ENCODE data around the gene PPP1R17.

PPP1R17 gene

DNA sequence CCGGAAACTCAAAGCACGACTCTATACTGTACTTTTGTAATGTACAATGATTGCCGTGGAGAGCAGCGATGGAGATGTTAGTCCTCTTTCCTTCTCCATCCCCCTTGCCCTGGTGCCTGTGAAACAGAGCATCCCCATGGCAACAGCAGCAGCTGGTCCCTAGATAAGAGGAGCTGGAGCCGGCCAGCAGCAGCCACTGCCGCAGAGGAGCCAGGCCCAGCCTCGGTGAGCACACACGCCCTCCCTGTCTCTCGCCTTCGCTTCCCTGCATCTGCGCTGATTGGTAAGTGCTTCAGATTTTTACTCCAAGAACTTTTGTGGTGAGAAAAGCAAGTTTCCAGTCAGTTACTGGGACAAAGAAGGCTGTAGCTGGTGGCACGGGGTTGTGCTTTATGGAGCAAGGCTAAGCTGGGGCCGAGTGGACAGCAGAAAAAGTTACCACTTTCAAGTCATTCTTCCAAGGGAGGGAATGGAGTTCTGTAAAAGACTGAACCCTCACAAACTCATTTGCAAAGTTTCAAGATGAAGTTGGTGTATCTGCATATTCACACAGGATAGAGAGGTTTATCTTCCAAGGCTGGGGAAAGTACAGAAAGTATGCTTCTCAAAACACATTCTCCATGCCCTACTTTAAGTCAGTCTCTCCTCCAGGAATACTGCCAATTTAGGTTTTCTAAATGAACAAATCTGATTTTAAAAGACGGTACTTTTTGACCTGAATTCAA lies at the start of gene PPP1R17:
Gene PPP1R17, plus strand, starts transcription at position 192 of the 725 bp plus-strand sequence. CDS start 5,227 bp downstream, outside the sequence.
- DNase-seq, result no peak

DNA sequence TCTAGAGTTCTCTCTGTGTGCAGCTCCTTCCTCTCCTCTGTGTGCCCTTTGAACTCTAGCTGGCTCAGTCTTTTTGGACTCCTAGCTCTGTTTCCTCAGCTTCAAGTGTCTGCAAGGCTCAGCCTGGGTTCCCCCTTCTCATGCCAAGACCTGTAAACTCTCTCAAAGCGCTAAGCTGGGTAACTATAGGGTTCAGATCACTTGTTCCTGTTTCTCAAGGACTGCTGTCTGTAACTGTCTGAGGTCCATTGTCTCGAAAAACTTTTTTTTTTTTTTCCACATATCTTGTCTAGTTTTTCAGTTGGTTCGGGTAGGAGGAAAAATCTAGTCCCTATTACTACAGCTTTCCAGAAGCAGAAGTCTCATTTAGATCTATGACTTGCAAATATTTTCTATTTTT lies 46.6 kb upstream of the PPP1R17 start:
- DNase-seq, result no peak

DNA sequence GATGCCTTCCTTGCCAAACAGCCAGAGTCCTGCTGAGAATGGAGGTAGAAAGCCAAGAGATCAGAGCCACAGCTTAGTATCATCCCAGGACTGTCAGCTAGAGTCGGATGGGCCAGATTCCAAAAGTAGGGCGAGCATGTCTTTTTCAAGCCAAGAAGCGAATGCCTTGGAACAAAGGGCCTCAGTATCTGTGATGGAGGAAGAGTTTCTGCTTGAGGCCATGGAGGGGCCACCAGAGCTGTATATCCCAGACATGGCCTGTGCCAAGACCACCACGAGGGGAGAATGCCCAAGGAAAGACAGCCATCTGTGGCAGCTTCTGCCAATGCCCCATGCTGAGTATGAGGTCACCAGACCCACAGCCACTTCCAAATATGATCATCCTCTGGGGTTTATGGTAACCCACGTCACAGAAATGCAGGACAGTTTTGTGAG lies 44.3 kb upstream of the PPP1R17 start:
- DNase-seq, result no peak

DNA sequence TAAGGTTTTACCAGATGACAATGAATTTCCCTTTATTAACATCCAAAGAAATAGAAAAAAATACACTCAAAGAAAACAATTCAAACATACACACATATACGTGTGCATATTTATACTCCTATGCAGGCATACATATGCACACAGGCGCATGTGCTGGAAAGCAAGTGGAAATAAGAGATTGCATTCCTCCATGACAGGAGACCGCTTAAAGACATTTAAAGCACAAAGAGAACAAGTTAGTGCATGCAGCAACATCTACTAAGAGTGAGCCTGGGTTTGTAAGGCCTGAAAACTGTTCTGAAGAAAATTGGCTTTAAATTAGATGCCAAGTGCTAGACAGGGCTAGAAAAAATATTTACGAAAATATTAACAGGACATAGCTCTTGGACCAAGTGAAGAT lies 40.1 kb upstream of the PPP1R17 start:
- DNase-seq, result no peak

DNA sequence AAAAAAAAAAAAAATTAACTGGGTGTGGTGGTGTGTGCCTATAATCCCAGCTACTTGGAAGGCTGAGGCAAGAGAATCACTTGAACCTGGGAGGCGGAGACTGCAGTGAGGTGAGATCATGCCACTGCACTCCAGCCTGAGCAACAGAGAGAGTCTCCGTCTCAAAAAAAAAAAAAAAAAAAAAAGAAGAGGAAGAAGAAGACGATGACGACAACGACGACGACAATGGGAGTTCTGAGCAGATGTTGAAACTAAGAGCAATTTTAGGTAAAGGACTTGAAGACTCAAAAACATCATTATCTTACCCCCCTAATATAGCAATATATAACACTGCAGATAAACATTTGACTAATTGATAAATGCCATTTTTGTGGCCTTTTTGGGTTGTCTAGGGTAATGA lies 39.5 kb upstream of the PPP1R17 start:
- no peak for DNase-seq

DNA sequence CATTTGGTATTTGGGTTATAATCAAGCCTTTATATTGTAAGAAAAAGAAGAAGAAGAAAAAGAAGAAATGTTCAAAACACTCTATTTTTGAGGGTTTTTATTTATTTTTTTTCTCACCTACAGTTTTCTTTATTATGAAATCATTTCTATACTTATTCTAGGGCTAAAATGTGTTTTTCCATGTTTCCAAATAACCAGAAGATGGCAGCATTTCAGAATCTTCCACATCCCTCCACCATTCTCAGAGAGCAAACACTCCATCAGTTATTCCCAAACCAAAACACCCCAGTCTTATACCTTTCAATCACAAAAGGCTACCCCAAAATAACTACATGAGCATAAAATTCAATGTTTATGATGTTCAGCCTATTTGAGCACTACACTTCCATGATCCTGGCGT lies 38.7 kb upstream of the PPP1R17 start:
- DNase-seq, result no peak

DNA sequence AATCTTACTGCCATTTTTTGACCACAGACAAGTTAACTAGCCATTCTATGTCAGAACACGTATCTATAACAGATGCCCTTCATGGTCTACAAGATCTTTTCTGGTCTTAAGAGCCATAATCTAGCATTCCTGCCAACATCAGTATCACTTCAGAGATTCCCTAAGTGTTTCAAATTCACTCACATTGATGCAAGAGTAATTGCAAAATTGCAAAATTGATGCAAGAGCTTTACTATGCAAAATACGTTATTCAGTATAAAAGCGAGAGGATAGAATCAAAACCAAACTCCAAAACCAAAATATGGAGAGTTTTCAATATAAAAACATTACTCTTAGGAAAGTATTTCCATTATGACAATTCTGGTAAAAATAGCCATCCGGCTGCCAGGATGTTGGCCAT lies 38.1 kb upstream of the PPP1R17 start:
- no peak for DNase-seq

DNA sequence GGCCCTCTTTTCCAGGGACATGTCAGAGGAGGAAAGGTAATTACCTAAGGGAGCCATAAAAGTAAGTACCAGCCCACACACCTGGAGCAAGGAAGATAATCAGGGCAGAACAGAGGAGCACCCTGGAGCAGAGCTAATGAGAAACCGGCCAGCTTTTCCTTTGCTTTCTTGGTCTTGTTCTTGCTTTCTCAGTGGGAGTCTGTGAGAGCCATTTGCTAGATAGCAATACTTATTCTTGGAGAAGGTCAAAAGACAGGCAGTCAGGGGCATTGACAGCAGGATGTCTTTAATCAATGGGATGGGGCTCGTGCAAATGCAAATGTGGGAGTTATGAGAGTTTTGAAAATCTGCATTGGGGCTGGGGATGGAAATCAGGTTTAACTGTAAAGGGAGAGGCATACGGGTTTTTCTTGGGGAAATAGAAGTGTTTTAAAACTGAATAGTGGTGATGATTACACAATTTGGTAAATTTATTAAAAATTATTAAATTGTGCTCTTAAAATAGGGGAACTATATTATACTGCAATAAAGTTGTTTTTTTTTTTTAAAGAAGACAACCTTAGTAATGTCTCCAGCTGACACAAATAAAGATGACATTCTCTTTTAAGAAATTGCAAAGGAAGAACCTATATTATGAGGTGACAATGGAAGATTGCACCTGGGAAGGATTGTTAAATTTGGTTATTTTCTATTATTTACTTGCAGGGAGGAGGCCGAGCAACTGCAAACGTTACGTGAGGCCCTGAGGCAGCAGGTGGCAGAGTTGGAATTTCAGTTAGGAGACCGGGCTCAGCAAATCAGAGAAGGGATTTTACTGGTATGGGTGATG lies 35.6 kb upstream of the PPP1R17 start:
- DNase-seq, result no peak

DNA sequence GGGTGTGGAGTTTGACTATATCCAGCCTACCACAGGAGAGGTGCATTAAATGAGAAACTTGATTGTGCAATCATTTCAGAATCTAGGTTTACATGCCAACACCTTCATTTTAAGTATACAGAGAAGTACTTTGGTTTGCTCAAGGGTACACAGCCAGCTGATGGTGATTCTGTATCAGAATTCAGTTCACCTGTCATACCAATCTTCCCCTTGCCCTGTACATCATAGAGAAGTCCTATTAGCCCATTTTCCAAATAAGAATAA lies 35.0 kb upstream of the PPP1R17 start:
- no peak for DNase-seq

DNA sequence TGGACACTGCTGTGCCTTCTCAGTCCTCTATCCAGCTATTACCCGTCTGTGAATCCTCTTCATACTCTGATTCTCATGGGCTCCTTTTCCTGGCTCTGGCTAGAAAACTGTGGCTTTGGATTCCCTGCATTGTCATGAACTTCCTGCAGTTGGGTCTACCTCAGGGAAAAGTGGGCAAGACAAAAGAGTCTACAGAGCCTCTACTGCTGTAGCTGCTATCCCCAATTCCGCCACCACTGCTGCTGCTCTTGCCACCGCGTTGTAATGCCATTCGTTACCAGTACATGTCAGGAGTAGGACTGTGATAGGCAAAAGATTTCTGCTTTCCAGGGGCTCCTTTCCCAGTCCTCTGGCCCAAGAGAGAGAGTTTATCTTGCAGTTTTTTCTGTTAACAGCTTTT lies 23.9 kb upstream of the PPP1R17 start:
- DNase-seq, result no peak

DNA sequence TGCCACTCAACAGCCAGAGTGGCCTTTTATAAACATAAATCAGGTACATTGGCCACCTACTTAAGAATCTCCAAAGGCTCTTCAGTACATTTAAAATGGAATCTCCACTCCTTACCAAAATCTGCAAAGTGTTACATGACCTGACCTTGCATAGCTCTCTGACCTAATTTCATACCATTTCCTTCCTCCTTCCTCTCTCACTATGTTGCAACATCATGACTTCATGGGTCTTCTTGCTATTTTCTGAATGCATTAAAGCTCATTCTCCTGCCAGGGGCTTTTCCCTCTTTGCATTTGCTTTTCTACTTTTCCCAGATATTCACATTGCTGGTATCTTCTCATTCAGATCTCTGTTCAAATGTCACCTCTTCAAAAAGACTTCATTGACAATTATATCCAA lies 22.1 kb upstream of the PPP1R17 start:
- DNase-seq, result no peak

DNA sequence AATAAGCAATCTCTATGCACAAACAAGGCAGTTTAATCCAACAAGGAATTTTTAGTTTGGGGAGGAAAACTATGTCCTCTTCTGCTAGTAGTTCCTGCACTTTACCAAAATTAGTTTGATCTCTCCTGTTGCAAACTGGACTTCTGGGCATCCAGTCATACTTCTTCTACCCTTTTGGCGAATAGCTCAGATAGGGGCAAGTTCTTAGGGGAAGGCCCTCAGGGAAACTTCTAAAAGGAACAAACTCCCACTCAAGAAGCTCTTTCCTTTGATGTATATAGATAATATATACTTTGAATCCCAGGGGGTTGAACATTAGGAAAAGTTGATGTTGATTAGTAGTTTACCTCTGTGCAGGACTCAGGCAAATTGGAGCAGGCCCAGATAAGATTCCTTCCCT lies 21.5 kb upstream of the PPP1R17 start:
- no peak for DNase-seq

DNA sequence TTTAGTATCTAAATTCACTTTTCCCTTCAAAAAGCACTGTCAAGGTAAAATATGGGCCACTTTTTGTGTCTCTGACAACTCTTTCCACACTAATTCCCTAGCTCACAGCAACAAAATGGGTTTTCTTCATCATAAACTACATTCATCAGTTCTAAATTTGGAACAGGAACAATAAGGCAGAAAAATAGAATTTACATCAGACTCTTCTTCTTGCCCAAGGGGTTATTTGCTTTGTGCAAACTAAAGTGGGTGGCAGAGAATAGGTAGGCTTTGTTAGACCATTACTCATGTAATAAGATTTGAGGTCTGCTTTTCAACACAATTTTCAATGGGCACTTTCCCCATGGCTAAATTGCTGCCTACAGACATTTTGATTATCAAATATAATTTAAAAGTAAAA lies 17.6 kb upstream of the PPP1R17 start:
- DNase-seq, result no peak

DNA sequence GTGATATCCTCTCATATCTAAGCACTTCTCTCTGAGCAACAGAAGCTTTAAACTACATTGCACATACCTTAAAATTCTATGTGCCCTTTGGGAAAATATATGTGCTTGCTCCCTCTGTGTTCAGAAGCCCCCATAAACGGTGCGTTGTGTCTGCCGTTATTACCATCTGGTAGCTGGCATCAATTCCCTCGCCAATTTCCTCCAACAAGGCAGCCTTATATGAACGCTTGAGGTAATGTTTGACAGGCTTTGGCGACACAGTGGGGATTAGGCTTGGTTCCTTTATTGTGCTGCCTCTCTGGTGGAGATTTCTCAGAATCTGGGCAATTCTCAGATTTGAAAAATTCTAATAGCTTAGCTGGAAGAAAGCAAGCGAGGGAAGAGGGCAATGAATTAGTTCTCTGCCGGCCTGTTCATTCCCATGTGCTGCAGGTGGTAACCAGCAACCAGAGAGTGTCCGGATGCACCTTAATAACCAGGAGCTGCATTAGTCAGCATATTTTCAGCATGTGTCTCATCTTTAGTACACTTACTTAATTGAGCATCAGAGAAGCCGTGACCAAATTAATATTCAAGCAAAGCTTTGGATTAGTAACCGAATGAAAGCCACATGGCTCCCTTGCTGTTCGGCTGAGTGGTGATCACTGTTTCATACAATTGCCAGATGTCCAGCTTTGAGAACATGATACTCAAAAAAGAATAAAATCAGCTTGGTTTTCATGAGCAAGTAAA lies 7.3 kb upstream of the PPP1R17 start:
- DNase-seq, result no peak

DNA sequence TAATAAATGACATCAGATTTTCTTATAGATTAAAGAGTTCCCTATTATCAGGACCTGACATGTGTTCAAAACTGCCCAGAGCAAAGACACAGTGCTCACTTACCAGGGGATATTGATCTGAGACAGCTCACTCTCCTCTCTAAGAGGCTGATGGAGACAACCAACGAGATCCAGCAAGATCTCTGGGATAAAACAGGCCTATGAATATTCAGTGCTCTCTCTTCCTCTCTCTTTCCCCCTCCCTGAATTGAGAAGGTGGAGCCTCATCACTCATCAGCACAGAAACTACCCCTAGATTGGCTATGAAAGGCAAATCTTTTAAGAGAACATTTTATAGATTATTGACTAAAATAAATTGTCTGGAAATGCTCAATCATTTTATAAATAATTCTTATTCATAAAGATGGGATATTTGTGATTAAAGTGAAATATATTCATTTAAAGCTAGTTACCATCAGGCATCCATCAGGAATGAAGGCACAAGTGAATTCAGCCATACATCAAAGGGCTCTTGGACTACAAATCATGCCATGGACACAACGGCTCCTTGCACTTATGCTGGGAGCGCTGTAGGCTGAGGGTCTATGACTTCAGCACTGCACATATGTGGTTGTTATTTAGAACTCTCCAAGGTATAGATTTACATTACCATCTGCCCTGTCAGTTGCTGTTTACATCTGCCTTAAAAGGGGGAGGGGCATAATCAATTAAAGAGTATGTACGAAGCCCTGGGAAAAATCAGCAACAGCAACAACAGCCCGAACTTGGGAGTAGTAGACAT lies 3.4 kb upstream of the PPP1R17 start:
- DNase-seq, result no peak

DNA sequence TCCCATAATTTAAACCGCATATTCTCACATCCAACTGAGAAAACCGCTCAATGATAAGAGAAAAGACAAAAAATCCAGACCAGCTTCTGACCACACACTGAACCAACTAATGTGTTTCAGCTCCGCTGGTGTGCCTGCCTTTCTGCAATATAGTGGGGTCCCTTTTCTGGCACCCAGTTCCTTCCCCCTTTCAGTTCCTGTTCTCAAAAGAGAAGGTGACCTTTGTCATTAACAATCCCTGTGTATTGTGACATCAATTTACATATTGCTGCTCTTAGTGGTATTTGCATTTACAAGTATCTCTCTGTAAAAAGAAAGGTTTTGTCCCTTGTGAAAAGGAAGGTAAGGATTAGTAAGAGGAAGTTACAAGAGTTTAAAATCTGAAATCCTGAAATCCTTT lies 1.4 kb downstream of the PPP1R17 start:
- DNase-seq, result no peak

DNA sequence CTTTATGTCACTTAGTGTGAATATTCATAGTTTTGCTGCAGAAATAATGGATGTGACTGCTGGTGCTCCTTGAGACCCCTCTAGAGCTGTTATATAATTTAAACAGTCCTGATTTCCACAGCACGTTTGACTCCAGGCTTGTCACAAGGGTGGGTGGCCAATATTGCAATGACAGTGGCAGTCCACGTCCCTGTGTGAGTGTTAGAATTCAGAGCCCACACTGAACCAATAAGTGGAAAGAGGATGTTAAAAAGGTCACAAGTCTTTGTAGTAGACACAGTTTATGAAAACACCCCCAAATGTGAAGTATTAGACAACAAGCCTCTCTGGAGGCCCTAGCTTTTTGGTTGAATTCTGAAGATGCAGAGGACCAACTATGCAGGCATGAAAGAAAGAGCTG lies 2.0 kb downstream of the PPP1R17 start:
- no peak for DNase-seq

DNA sequence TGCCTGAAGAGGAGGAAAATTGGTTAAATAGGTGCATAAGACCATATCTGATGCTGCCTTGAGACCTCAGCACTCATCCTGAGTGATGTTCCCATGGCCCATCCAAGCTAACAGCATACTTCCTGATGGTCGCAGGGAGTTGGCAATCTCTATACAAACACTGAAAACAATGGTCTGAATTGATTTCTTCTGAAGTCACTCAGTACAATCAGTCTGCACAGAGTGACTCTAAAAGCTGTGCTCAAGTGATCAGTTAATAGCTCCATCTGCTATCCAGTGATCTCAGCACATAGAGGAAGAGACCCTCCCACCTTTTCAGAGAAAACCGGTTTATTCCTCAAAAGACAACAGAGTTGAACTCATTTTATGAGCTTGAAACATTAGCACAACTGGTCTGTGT lies 3.9 kb downstream of the PPP1R17 start:
- no peak for DNase-seq

DNA sequence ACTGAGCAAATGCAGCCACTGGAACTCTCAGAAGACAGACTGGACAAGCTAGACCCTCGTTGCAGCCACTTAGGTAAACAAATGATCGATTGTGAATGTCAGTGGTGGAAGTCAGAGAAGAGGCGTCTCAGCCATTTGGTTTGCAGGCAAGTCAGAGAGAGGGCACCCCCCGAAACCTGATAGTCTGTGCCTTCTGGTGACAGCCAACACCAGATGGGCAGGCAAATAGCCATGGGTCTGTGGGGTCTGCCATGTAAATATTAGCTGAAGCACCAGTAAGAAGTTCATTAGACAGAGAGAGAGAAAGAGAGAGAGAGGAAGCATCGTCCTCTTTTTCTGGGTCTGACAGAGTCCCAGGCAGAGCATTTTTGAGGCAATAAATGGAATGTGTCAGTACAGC lies 5.4 kb downstream of the PPP1R17 start:
- no peak for DNase-seq

DNA sequence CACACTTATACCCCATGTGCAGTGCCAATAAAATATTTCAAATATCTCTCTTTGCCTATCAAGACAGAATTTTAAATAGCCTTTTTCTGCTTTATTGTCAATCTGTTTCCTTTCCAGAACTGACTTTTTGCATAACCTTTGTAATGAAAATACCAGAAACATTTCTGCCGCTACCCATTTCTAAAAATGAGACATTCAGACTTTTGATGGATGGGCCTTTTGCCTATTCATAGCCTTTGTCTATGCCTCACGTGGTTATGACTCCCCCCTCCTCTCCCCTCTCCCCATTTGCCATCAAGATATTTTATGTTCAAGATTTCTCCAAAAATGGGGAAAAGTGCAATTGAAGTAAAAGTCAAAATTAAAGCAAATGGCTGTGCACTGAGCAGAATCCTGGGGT lies 5.9 kb downstream of the PPP1R17 start:
- DNase-seq, result no peak

DNA sequence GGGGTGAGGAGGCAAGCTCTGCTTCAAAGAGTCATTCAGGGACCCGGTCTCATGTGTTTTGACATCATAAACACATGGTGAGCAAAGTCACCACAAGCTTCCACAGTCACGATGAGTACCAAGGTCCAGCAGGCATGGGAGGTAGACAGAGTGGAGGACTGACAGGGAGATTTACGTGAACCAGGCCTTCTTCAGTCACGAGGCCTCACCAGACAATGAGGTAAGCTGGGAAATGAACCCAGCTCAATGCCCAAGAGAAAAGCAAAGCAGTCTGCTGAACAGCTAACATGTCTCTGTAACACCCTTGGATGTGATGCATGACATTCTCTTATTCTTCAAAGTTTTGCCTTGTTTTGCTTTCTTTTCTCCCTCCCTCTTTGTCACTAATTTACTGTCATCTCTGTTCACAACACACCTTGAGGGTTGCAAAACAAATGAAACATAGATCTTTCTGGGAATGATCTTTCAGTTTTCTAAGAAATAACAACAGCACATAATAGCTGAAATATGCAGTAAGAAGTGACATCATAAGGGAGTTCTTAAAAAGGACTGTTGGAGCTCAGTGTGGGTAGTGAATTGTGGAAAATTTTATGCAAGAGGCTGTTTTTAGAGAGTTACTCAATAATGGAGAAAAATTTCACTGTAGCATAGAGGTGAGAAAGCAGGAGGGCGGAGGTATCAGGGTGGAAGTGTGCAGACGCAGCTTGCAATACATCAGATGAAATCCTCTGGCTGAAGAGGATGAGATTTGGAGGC lies 9.0 kb downstream of the PPP1R17 start:
- no peak for DNase-seq

DNA sequence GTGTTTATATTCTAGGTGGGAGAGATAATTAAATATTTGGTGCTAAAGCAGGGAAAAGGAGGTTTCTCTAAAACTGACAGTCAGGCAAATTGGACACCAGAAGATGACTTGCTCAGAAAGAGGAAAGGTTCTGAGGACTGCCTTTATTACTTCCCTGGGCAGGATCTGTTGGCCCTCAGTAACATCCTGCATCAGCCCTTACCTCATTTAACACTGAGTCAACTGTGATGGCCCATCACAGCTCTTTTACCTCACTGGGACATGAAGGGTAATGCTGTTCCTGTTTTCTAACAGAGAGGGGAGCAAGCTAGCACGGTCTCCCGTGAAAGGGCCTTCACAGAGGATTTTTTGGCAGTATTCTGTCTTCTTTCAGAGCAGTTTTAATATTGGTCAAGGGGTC lies 12.0 kb downstream of the PPP1R17 start:
- DNase-seq, result no peak

DNA sequence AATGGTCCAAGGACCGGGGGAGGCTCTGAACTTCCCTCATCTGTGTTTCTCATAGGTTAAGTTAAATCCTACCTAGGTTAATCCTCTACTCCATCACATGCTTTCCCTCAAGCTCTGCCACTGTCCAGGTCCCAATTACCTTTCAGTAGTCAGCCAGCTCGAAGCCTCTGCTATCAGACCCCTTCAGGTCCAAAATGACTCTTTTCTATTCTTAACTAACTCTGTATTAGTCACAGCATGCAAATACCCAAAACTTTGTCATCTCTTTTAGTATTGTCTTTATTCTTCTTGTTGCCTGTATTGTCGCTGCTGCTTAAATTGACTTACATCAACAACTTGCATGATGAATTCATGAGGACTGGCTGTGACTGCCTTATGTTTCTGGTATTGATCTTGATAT lies 15.3 kb downstream of the PPP1R17 start:
- no peak for DNase-seq

All from stimulated activated naive CD4-positive, alpha-beta T cell treated with Interleukin-2 at 50 U/mL for 16 hours (primary cell).